MM.1S (cell line): Measurements from ENCODE around the gene CBLIF.

Source experiments
- CTCF ChIP-seq: fragments of 300-600 bp; sonication (generic); IDR thresholded peaks from 2 replicates; pipeline ENCODE4 v1.5.1; 2016; ENCODE audit warnings: antibody characterized with exemption, low read length, mixed read lengths
- EZH2phosphoT487 ChIP-seq: fragments of 300-600 bp; sonication (generic); IDR thresholded peaks from 2 replicates; pipeline ENCODE4 v1.6.1; 2018; ENCODE audit warnings: antibody characterized with exemption, low read length

GRCh38 chr11:59839615-59840014 lies 5.7 kb downstream of the CBLIF start:
- TF ChIP-seq CTCF: no peak
- no peak for TF ChIP-seq EZH2phosphoT487
